A673 (cell line): ENCODE data around the gene SARDH. TPM values are rescaled to one million over a fixed set of nuclear protein-coding genes. Genes with fewer than 3 reads are reported as not detected.

Experiments
- BruUV-seq: library from RNA; stranded (reverse); fragments of 400-500 nt; replicated peaks from 2 replicates; lab custom pipeline; 2021; lab: Mats Ljungman, UMichigan
- CTCF ChIA-PET: fragments of 300-600 bp; sonication (Branson Sonifier 250); formaldehyde crosslinking; loops from one replicate; lab custom pipeline; 2022; ENCODE audit warnings: antibody characterized with exemption; lab: Charles Lee
- POLR2A ChIA-PET: fragments of 300-600 bp; sonication (Branson Sonifier 250); formaldehyde crosslinking; loops from one replicate; lab custom pipeline; 2022; ENCODE audit warnings: antibody characterized with exemption; ENCODE audit not compliant: low non-redundant PET; lab: Charles Lee
- DNase-seq: peaks from one replicate; pipeline ENCODE4 v3.0.0-alpha.2; 2015; ENCODE audit warnings: low spot score
- H3K27ac ChIP-seq: fragments of 200-600 bp; sonication (generic); 2 replicates; pipeline ENCODE4 v1.5.1; 2016; ENCODE audit warnings: mixed run types, low read depth, mild to moderate bottlenecking, mixed read lengths, antibody characterized with exemption, low read length; ENCODE audit not compliant: poor library complexity, severe bottlenecking
- H3K27me3 ChIP-seq: fragments of 200-600 bp; sonication (generic); replicated peaks from 2 replicates; pipeline ENCODE4 v1.6.1; 2017; ENCODE audit warnings: mixed run types, low read depth, mild to moderate bottlenecking, mixed read lengths, antibody characterized with exemption, low read length; ENCODE audit not compliant: insufficient read depth, poor library complexity
- H3K36me3 ChIP-seq: fragments of 200-600 bp; sonication (generic); 2 replicates; pipeline ENCODE4 v1.6.1; 2016; ENCODE audit warnings: mixed run types, mild to moderate bottlenecking, mixed read lengths, antibody characterized with exemption, low read length; ENCODE audit not compliant: insufficient read depth, poor library complexity, severe bottlenecking
- H3K4me1 ChIP-seq: fragments of 200-600 bp; sonication (generic); 2 replicates; pipeline ENCODE4 v1.6.1; 2017; ENCODE audit warnings: mixed run types, mild to moderate bottlenecking, mixed read lengths, antibody characterized with exemption, low read length; ENCODE audit not compliant: insufficient read depth, poor library complexity, severe bottlenecking
- H3K4me3 ChIP-seq: fragments of 200-600 bp; sonication (generic); 2 replicates; pipeline ENCODE4 v1.5.1; 2016; ENCODE audit warnings: low read depth, mixed run types, mild to moderate bottlenecking, mixed read lengths, low read length; ENCODE audit not compliant: poor library complexity, severe bottlenecking
- H3K9me3 ChIP-seq: fragments of 200-600 bp; sonication (generic); 2 replicates; pipeline ENCODE4 v1.6.1; 2016; ENCODE audit warnings: mixed run types, low read depth, mild to moderate bottlenecking, mixed read lengths, antibody characterized with exemption, low read length; ENCODE audit not compliant: poor library complexity, severe bottlenecking
- EZH2 ChIP-seq: fragments of 200-600 bp; sonication (generic); IDR thresholded peaks from 2 replicates; pipeline ENCODE4 v1.6.1; 2017; ENCODE audit warnings: borderline replicate concordance, low read depth, mild to moderate bottlenecking, mixed read lengths, antibody characterized with exemption, low read length; ENCODE audit not compliant: poor library complexity, severe bottlenecking
- intact Hi-C: fragments of 100-400 bp; cut with micrococcal nuclease; formaldehyde crosslinking; loops from one replicate; pipeline ENCODE4 v1.10.0; 2022; ENCODE audit not compliant: unreplicated experiment
- total RNA-seq: library from RNA; stranded (reverse); gene quantifications from 2 replicates; pipeline ENCODE4 v1.2.3, GENCODE V29; 2021
- TF ChIP-seq, protein P1 (sequence below): fragments of 300-800, 200-600 bp; sonication (generic); conservative IDR thresholded peaks from 2 replicates; pipeline ENCODE4 v1.5.1; 2017; ENCODE audit warnings: low read depth, mild to moderate bottlenecking, antibody characterized with exemption, low read length, moderate library complexity, mixed read lengths

Gene SARDH
- total RNA-seq, 1 experiment from 2014 or later = 0.37 TPM

DNA sequence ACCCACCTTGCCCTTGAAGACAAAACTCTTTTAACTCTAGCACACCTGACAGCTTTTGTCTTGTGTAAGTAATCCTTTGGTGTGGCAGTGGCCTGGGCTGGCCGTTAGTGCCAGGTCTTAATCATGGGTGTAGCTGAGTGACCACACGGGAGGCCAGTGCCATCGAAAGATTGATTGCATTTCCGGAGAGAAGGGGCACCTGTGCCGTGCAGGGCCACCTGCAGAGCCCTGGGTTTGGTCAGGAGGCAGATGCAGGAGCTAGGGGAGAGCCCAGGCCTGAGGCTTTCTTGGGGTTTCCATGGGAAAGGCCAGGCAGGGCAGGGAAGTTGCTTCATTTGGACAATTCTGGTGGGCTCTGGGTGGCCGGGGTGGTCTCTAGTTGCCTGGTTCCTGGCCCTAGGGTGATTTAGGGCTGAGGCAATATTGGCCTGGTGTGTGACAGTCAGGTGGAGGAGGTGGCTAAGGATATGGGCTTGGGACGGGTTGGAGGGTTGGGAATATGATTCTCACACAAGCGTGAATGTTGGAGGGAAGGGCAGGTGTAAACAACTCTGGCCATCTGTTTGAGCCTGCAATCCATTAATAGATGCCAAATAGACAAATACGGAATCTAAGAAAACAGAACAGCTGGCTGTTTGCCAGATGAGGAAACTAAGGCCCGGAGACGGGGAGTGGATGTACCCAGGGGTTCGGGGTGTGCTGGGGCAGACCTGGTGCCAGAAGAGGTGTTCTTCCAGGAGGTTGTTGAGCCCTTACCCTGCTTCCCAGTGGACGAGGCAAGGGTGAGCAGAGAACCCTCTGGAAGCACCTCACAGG, 97.4 kb downstream of the SARDH start:
- intact Hi-C loops = no loop called here
- DNase-seq = no peak
- Histone ChIP-seq H3K4me1 (no peaks in the 10 kb centered on the region), H3K36me3 (no peaks in the 10 kb centered on the region), H3K27ac (no peak overlapping the region), H3K9me3 (no peaks in the 10 kb centered on the region), H3K27me3 (no peaks in the 10 kb centered on the region), H3K4me3 (no peak overlapping the region)
- ChIA-PET POLR2A (no interaction called here), CTCF (no interaction called here)
- BruUV-seq = no TSS peak
- TF ChIP-seq EZH2 = no peak
- TF ChIP-seq, protein P1, sequence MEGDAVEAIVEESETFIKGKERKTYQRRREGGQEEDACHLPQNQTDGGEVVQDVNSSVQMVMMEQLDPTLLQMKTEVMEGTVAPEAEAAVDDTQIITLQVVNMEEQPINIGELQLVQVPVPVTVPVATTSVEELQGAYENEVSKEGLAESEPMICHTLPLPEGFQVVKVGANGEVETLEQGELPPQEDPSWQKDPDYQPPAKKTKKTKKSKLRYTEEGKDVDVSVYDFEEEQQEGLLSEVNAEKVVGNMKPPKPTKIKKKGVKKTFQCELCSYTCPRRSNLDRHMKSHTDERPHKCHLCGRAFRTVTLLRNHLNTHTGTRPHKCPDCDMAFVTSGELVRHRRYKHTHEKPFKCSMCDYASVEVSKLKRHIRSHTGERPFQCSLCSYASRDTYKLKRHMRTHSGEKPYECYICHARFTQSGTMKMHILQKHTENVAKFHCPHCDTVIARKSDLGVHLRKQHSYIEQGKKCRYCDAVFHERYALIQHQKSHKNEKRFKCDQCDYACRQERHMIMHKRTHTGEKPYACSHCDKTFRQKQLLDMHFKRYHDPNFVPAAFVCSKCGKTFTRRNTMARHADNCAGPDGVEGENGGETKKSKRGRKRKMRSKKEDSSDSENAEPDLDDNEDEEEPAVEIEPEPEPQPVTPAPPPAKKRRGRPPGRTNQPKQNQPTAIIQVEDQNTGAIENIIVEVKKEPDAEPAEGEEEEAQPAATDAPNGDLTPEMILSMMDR = no peak

DNA sequence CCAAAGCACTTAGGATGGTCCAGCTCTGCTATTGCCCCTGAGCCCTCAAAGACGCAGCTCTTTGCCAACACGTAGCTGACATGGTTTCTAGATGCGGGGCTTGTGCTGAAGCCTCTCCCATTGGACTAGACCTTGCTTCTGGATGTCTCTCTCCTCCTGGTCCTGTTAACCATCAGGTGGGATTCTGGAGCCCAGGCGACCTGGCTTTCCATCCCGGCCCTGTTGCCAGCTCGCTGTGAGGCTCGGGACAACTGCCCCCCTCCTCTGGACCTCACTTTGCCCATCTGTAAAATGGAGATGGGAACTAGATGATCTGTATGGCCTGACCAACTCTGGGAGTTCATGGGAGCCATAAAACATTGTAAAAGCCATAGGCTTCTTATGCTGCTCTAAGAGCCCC, 98.0 kb downstream of the SARDH start:
- H3K4me1 ChIP-seq = no peaks in the 10 kb centered on the region
- no peaks in the 10 kb centered on the region for H3K27me3 ChIP-seq
- POLR2A ChIA-PET = no interaction called here
- CTCF ChIA-PET = no interaction called here
- DNase-seq = no peak
- H3K9me3 ChIP-seq = no peaks in the 10 kb centered on the region
- no peaks in the 10 kb centered on the region for H3K36me3 ChIP-seq
- BruUV-seq = no TSS peak
- TF ChIP-seq, protein P1 = no peak
- no peak for TF ChIP-seq EZH2
- H3K27ac ChIP-seq = no peak overlapping the region
- no peak overlapping the region for H3K4me3 ChIP-seq
- intact Hi-C loops = no loop called here

DNA sequence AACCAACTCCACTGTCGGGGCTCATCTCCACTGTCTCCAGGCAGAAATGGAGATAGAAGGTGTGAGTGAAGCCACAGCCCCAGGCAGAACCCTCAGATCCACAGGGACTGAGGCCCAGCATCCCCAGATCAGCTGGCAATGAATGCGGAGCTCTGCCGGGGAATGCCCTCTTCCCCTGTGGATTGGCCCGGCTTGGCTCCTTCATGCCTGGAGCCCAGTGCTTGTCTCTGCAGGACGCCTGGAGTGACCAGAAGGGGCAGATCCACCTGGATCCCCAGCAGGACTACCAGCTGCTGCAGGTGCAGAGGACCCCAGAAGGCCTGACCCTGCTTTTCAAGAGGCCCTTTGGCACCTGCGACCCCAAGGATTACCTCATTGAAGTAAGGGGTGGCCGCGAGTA, 98.5 kb downstream of the SARDH start:
- BruUV-seq = no TSS peak
- H3K27ac ChIP-seq = no peak overlapping the region
- no peaks in the 10 kb centered on the region for H3K4me1 ChIP-seq
- H3K36me3 ChIP-seq = no peaks in the 10 kb centered on the region
- intact Hi-C loops = no loop called here
- CTCF ChIA-PET = no interaction called here
- H3K9me3 ChIP-seq = no peaks in the 10 kb centered on the region
- H3K4me3 ChIP-seq = no peak overlapping the region
- H3K27me3 ChIP-seq = no peaks in the 10 kb centered on the region
- TF ChIP-seq EZH2 = no peak
- TF ChIP-seq, protein P1 = no peak
- POLR2A ChIA-PET = no interaction called here
- DNase-seq = no peak
